Left hindlimb (tissue), 1 donor: ENCODE measurements around the gene HP.
A peak's percentile ranks its signal among the peaks of the same experiment; 100 is the strongest.
"Not testable (repeated sequence)": the region's sequence is repeated elsewhere in the genome, so short reads cannot be mapped to it uniquely, and the experiment has no call there.

Experiments
- DNase-seq: peaks from one replicate; pipeline ENCODE4 v3.0.0-alpha.2; 2018

HP gene, protein sequence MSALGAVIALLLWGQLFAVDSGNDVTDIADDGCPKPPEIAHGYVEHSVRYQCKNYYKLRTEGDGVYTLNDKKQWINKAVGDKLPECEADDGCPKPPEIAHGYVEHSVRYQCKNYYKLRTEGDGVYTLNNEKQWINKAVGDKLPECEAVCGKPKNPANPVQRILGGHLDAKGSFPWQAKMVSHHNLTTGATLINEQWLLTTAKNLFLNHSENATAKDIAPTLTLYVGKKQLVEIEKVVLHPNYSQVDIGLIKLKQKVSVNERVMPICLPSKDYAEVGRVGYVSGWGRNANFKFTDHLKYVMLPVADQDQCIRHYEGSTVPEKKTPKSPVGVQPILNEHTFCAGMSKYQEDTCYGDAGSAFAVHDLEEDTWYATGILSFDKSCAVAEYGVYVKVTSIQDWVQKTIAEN

DNA sequence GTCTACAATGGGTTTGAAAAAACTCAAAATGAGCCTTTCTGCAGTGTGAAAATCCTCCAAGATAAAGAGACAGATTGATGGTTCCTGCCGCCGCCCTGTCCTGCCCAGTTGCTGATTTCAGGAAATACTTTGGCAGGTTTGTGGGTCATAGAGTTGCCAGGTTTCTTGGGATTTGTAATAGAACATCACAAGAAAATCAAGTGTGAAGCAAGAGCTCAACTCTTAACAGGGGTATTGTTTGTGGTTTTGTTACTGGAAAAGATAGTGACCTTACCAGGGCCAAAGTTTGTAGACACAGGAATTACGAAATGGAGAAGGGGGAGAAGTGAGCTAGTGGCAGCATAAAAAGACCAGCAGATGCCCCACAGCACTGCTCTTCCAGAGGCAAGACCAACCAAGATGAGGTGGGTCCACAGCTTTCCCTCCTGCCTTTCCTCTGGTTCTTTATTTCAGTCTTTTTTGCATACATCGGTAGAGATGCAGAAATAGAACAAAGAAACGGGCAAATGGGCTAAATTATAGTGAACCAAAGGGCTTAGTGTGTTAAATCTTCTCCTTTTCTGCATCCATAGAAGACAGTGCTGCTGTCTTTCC, at the start of gene HP:
Gene HP (plus strand): TSS at position 252 of the 594 bp plus-strand sequence. CDS start 148 bp downstream, at position 400.
- not testable (repeated sequence) for DNase-seq

DNA sequence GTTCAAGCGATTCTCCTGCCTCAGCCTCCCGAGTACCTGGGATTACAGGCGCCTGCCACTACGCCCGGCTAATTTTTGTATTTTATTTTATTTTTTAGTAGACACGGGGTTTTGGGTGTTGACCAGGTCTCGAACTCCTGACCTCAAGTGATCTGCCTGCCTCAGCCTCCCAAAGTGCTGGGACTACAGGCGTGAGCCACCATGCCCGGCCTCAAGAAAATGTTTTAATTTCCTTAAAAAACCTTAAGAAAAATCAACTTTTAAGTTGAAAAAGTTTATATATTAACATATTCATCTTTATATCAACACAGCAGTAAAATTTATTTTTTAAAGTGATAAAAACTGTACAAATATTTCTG, 46.3 kb upstream of the HP start:
- not testable (repeated sequence) for DNase-seq

DNA sequence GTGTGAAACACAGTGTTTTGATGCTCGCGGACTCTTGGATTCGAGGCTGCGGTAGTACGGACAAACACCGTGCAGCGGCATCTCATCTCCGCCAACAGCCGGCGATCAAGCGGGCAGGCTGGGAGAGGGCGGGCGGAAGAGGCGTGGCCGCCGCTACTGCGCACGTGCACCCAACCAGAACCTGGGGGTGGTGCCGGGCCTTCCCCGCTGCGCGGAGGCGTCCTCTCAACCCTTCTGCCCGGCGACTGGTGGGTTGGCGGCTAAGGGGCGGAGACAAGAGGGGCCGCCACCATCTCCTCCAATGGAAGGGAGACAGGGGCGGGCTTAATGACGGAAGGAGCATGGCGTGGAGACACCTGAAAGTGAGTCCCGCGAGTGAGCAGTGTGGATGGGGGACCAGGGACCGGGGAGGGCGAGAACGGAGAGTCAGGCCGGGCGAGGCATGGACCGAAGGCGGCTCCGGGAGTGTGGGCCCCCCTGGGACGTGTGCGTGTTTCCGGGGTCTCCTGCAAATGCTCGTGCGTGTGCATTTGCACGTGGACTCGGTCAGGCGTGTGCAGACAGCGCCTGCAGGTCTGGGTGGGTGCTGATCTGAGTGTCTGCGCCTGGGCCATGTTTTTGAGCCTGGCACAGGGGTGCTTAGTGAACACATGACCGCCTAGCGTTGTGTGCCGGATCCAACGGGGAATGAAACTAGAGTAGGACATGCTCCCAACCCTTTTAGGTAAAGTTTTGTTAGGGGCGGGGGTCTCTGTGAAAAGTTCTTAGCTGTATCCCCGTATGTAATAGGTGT, 45.7 kb upstream of the HP start, which contains the start of gene DHODH:
Gene DHODH (plus strand): TSS at position 321 of the 793 bp plus-strand sequence. CDS start 21 bp downstream, at position 342.
- DNase-seq = peak; percentile 99

DNA sequence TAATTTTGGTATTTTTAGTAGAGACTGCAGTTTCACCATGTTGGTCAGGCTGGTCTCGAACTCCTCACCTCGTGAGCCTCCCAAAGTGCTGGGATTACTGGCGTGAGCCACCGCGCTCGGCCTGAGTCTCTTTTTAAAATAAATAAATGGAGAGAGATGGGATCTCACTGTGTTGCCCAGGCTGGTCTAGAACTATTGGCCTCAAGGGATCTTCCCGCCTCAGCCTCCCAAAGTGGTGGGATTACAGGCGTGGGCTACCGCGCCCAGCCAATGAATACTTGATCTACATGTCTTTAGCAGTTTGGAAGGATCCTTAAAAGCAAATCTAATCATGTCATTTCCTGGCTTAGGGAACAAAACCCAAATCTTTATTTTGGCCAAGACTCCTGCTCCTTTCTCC, 44.5 kb upstream of the HP start:
- DNase-seq = no peak

DNA sequence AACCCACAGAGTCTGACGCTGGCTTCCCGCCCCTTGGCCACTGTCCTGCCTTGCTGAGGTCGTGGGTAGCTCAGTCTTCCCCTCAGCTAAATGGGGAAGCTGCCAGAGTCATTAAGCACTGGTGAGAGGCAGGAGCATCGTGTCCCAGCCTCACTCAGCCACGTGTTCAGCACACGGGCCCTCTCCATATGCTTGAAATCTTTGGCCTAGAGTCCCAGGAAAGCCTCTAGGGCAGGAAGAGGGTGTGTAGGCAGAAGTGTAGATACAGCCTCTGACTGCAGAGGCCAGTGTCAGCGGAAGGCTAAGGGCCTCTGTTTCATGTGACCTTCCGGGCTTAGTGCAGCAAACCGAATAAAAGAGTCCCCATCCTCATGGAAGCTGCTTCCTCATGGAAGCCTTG, 41.7 kb upstream of the HP start:
- no peak for DNase-seq

DNA sequence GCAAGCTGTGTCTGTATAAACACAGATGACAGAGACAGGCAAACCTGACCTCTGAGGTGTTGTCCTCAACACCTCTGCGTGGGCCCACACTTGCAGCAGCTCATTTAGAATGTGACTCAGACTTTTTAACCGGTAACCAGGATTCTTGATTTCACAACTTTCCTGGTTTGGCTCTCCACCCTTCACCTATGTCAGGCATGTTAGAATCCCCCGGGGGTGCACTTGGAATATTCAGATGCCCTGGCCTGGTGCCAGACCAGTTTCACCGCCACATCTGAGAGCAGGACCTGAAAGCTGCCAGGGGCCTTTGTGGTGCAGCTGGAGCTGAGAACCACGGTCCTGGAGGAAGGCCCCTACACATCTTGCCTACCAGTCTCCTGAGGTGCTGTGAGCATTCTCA, 40.9 kb upstream of the HP start:
- DNase-seq = no peak

DNA sequence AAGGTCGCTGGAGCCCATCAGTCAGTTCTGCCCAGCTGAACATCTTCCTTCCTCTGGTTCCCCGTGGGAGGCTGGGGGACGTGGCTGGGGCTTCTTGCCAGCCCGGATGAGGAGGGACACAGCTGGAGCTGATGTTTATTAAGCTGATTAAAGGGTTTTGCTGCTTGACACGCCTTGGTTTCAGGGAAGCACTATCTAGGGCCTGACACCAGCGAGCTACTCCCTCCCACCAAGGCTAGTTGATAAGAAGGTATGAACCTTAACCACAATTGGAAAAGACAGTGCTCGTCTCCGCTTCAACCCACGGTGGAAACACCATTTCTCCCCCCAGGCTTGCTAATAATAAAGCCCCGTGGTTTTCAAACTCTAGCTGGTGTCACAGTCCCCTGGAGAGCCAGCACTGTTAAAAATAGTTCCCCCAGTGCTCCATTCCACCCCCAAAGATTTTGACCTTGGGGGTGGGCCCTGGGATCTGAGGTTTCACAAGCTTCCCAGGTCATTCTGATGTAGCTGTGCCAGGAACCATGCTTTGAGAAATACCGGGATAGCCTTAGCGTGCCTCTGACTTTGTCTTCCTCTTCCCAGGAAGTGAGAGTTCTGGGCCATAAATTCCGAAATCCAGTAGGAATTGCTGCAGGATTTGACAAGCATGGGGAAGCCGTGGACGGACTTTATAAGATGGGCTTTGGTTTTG, 40.3 kb upstream of the HP start:
- no peak for DNase-seq

DNA sequence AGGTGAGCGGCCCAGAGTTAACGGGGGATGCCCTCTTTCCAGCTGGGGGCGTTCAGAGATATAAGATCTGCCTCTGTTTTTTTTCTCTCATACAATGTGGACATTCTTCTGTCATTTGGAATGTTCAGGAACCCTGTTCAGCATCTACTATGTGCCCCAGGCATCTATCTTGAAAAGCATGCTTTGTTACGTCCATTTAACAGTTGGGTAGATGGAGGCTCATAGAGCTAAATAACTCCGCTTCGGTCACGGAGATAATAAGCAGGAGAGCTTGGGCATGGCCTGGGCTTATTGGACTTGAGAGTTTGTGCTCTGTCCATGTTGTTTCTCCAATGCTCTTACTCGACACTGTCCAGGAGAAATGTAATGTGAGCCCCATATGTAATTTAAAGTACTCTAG, 39.6 kb upstream of the HP start:
- DNase-seq = no peak

DNA sequence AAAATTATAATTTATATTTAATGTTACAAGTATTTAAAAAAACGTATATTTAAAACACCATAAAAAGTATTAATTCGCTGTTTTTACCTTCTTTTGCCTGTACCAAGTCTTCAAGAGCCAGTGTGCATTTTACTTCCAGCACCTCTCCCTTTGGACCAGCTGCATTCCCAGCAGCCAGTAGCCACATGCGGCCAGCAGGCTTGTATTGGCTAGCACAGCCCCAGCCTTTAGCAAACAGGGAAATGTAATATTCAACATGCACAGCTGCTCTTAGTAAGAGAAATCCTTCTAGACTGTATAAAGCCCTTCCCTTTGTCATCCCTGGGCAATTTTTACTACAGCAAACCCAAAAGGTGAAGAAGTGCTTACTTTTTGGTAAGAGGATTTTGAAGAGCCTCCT, 39.2 kb upstream of the HP start:
- DNase-seq = no peak

DNA sequence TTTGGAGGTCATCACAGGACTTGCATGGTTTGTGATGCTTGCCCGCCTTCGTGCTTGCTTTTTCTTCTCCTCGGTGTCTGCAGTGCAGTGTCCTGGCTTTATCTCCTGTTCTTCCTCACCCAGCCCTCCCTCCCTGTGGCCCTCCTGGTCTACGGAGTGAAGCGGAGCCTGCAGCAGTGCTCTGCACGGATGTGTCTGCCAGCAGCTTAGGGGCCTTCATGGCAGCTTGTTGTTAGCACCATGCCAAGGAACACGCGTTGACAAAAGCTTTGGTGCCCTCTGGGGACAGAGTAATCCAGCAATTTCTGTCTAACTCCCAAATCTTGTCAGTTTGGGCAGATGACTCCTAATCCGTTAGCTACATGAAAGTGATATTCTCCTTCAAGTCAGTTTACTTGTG, 35.8 kb upstream of the HP start:
- DNase-seq = no peak

DNA sequence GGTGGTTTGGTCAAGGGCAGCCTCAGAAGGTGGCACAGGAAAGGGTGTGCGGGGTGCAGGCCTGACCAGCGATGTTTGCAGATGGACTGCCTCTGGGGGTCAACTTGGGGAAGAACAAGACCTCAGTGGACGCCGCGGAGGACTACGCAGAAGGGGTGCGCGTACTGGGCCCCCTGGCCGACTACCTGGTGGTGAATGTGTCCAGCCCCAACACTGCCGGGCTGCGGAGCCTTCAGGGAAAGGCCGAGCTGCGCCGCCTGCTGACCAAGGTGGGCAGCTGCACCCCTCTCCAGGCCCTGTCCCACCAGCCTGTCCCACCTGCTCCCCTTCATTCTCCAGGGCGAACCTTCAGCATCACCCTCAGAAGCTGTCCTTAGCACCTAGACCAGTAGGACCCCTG, 33.3 kb upstream of the HP start:
- DNase-seq = no peak

DNA sequence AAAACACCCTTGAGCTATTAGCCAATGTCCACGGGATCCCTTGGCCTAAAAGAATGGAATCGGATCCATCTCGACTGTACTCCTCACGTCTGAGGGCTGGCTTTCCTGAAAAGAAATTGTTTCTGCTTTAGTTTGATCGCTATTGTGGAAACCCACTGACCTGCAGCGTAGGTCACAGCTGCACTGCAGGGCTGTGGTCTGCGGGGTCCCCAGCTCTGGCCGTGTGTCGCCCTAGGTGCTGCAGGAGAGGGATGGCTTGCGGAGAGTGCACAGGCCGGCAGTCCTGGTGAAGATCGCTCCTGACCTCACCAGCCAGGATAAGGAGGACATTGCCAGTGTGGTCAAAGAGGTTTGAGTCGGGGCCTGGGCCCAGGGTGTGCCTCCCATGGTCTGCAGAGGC, 32.2 kb upstream of the HP start:
- DNase-seq = no peak

DNA sequence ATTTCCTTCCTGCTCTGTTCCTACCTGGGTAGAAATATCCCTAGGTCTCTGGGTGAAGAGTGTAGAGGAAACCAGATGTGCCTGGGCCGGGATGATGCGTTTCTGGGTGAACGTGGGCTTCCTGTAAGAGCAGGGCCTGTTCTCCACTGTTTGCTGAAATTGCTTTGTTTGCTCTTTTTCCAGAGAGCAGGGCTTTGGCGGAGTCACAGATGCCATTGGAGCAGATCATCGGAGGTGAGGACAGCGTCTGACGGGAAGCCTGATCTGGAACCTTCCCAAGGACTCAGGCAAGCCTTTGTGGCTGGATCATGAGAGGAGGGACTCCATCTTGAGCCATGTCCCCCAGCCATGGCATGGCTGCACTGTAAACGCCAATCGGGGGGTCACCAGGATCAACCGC, 30.3 kb upstream of the HP start:
- DNase-seq = no peak

DNA sequence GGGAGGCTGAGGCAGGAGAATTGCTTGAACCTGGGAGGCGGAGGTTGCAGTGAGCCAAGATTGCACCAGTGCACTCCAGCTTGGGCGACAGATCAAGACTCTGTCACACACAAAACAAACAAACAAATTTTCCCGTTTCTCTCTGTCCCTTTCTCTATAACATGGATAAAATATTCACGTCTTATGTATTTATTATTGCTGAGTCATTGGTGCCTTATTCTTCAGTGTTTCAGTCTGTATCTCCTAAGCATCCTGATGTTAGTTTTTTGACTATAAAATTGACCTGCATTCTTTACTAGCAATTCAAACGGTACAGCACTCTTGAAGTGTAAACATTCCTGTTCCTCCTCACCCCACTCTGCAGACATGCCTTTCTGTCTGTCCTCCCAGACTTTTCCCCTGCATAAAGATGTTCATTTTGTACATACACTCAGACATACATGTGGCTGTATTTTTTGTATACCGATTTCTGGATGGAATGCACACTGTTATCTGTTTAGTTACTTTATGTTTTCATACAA, 29.4 kb upstream of the HP start:
- no peak for DNase-seq

DNA sequence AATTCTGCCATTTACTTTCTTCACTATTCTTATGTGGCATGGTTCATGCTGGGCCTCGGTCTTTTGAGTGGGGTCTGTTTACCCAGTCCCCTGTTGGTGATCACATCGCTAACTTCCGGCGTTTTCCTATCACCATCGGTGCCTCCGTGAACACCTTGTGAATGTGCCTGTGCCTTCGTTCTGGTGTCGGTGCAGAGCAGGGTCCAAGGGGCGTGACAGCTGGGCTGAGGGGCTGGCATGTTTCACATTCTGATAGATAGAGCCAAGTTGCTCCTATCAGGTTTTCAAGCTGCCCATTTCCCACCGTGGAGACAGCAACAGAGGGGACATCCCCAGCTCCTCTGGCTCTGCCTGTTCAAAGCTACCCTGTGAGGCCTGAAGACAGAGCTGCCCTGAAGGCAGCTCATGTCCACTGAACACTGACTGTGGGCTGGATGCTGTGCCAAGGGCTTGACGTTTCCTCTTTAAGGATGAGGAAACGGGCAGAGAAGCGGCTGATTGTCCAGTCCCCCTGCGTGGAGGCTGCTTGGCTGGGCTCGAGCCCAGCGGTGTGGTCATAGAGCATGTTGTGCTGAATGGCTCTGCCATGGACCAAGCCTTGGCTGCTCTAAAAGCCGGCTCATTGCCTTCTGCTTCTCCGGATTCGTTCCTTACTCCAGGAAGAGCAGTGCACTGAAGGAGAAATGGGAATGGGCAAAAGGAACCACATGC, 28.7 kb upstream of the HP start:
- no peak for DNase-seq

DNA sequence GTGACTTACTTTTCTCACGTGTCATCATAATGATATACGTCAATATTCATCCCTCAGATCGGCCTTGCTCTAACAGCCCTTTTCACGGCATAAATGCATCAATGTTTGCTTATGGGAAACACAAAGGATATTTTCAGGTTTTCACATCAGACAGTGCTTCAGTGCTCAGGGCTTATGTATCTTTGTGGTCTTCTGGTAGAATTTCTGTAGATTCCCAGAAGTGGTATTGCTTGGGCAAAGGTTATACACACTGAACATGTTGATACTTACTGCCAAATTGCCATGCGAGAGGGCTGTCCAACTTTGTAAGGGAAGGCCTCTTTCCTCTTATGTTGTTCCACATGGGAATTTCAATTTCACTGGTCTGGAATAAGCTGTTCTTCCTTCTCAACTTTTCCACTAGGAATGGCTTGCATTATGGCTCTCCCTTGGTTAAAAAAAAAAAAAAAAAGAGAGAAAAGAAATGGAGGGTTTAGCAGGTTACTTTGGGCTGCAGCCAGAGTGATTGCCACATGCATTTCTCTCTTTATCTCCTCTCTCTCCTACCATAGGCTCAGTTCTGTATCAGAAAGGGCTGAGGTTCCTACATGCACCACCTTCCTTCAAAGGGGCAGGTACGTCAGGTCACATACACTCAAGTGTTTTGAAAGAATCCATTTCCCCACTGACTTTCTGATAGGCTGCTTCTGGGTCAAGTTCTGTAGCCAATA, 26.5 kb upstream of the HP start:
- no peak for DNase-seq

DNA sequence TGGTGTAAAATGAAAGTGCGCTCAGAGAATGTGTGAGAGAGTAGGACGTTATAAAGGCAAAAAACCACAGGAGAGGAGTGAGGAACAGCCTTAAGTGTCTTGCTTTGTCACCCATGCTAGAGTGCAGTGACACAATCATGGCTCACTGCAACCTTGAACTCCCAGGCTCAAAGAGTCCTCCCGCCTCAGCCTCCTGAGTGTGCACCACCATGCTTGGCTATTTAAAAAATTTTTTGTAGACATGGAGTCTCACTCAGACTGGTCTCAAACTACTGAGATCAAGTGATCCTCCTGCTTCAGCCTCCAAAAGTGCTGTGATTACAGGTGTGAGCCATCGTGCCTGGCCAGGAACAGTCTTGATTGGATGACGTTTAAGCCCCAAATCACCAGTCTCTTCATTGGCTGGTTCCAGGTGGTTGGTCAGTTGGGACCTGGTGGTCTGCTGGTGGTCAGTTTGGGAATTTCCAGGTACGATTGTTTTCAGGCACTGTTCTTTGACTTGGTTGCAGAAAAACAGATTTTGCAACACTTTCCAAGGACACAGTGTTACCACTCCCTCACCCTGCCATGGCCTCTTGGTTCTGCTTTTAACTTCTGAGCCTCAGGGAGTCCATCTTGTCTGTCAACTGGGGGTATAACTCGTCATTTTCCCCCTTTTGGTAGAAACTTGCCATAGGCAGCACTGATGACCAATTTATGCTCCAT, 24.6 kb upstream of the HP start:
- no peak for DNase-seq

DNA sequence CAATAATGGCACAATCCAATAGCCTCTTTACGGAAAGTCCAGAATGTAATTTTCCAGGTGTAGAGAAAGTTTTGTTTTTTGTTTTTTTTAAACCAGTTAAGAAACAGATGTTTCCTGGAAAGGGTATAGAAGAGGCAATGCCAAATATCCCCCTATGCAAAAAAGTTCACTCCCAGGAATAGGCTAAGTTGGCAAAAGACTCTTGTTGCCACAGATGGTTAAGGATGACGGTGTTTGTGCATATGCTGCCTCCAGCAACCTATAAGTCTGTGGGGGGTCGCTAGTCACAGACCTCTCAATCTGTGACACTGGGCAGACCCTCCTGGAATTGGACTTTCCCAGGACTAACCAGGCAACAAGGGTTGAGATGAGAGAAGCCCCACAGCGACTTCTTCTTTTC, 20.9 kb upstream of the HP start:
- DNase-seq = no peak

DNA sequence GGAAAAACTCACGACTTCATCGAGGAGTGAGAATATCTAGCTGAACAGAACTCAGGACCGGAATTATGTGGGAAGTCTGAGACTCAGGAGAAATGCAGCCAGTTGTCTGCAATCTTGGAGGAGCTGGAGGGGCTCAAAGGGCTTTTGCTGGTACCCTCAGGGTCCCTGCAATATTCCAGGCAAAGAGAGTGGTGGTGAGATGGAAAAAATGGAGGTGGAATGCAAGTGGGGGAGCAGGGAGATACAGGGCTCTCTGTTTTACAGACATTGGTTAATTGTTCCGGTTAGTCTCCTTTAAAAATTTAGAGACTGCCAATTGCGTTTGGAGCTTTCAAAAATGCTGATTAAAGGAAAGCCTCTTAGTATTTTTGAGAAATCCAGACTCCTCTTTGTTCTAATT, 18.2 kb upstream of the HP start:
- DNase-seq = no peak

DNA sequence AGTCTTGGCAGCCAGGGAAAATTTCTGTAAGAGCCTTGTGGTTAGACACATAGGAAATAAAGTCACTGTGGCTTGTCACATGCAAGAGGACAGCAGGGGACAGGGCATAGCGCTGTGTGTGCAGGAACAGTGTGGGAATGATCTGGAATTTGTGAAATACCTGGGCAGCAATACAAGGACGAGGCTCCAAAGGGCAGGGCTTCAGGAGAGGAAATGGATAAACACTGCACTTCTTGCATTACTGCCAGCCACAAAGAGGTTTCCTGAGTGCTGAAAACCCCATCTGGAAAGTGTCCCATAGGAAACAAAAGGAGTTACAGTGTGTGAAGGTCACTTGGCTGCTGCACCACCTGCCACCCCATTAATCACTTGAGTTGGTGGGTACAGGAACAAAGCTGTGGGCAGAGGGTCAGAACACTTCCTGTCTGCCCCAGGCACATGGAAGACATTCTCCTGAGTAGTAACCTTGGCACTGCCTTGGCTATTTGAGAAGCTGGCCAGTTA, 12.1 kb upstream of the HP start:
- DNase-seq = peak; percentile 30

DNA sequence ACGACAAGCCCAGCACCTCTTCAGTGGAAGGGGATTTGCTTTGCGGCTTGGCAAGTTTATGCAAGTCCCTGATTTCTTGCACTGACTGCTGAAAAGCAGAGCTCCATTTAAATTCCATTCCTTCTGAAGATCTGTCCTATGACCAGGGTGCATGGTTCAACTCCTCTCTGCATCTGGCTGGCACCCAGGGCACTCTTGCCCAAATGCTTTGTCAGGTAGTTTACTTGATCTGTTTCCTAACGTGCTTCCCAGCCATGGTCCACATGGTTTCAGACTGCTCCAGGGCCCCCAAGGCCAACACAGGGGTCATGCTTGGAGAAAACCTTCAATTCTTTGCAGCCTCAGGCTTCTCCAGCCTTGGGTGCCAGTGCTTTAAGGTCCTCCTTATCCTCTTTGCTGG, 11.2 kb upstream of the HP start:
- DNase-seq = no peak
